Stimulated activated CD4-positive, alpha-beta T cell treated with anti-CD3 and anti-CD28 coated beads, Interleukin-2, amount 100 ng/mL, for 48 hours (primary cell): ENCODE measurements around the gene FLYWCH2.
A peak's percentile ranks its signal among the peaks of the same experiment; 100 is the strongest.

Experiments used
- DNase-seq, 2 donors: peaks; one replicate each; pipeline ENCODE4 v3.0.0-alpha.2; 2020

The FLYWCH2 gene

DNA sequence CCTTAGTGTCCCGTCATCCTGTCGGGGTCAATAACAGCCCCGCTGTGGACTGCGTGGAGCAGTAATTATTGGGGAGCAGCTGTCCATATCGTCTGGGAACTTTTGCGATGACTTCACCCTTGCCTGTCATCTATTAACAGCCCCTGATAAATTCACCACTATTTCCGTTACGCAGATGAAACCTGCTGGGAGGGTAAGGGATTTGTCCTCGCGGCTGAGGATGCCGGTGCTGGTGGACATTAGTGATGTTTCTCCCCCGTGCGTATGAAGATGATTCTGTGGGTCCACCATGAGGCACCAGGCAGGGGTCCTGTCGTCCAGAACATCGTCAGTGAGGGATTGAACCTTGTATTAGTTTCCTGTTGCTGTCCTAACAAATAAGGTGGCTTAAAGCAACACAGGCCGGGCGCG lies 1.0 kb downstream of the FLYWCH2 start:
- DNase-seq = no peak

DNA sequence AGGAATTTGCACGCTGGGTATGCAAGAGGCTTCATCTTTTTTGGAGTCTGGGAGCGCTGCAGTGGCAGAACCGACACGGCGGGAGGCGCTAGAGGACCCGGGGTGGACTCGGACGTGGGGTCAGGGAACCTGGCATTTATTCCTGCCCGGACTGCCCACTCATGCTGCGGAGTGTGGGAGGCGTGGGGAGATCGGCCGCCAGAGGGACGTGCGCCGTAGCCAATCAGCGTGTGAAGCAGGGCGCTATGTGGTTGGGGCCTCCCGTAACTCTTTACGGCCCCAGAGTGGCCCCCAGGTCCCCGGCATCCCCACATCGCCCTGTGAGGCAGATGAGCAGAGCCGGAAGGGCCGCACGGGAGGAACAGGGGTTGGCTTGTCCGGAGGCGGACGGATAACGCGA lies 11.2 kb downstream of the FLYWCH2 start:
- no peak for DNase-seq

DNA sequence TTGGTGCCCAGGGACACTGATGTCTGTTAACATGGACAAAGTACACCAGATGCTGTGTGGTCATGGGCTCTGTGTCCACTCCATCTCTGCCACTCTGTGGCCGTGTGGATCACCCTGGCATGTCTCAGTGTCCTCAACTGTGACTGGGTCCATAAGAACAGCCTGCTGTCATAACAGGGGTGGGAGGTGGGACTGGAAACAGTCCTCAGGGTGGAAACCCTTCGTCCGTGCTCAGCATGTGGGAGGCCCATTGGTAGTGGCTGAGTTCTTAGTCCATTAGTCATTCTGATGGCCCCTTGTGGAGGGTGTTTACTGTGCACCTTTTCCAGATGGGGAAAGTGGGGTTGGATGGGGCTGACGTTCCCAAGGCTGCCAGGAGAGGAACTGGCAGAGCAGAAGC lies 12.8 kb downstream of the FLYWCH2 start:
- no peak for DNase-seq

DNA sequence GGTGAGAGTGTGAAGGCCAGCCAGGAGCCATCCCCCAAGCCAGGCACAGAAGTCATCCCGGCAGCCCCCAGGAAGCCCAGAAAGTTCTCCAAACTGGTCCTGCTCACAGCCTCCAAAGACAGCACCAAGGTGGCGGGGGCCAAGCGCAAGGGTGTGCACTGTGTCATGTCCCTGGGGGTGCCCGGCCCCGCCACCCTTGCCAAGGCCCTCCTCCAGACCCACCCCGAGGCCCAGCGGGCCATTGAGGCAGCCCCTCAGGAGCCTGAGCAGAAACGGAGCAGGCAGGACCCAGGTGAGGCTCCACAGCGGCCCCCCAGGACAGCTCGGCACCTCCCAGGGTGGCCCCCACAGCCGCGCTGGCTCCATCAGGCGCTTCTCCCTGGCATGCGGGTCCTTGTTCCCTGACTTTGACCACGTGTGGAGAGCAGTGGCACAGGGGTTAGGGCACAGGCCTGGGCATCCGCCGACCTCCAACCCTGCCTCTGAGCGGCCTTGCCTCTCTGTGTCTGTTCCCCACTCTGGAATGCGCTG lies 13.5 kb downstream of the FLYWCH2 start:
- DNase-seq = no peak

DNA sequence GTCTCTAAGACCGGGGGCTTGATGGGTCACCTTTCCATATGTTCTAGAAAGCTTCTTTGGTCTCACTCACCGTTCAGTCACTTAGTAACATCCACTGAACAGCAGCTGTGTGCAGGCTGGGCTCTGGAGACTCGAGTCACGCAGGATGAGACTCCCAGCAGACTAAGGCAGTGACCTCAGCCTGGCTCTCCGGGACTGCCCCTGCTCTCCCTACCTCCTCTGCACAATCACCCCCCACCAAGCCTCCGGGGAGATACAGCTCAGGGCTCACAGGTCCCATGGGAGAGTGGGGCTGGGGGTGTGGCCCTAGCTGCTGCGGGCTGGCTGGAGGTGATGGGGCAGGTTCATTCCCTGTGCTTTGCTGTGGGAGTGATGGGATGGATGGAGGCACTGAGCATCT lies 14.1 kb downstream of the FLYWCH2 start:
- no peak for DNase-seq

DNA sequence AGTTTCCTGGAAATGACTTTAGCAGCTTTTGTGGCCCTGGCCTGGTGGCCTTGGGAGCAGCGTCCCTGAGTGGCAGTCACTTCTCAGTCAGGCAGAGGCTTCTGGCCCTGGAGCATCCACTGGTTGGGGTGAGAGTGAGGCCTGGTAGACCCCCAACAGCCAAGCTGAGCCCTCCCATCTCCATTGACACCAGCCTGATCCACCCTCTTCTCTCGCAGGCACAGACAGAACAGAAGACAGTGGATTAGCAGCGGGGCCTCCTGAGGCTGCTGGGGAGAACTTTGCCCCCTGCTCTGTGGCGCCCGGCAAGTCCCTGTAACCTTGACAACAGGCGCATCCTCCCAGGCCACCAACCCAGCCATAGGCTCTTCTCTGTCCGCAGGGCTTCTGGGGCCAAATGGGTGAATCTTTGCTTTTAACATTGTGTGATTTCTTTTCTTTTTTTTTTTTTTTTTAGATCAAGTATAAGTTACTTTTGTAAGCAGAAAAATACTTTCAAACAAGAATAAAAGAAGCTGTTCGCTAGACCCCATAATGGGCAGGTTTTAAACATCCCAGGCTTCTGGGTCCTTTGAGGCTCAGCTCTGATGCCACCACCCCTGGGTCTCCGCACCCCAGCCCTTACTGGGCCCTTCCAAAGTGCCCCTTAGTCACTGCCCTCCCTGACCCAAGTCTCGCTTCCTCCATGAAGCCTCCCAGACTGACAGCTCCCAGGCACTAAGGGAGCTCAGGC lies 16.0 kb downstream of the FLYWCH2 start:
- no peak for DNase-seq

DNA sequence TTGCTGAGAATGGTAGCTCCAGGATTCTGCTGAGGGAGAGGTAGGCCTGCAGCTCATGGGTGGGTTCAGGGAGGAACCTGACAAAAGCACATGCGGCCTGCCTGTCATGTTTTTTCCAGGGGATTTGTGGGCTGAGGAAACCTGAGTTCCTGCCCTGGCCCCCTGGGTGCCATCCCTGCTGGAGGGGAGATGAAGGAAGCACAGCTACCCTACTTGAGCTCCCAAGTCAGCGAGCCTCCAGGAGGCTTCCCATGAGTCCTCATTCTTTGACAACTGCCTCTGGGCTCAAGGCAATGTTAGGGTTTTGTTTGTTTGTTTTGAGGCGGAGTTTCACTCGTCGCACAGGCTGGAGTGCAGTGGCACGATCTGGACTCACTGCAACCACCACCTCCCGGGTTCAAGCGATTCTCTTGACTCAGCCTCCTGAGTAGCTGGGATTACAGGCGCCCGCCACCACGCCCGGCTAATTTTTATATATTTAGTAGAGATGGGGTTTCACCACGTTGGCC lies 16.6 kb downstream of the FLYWCH2 start:
- no peak for DNase-seq

DNA sequence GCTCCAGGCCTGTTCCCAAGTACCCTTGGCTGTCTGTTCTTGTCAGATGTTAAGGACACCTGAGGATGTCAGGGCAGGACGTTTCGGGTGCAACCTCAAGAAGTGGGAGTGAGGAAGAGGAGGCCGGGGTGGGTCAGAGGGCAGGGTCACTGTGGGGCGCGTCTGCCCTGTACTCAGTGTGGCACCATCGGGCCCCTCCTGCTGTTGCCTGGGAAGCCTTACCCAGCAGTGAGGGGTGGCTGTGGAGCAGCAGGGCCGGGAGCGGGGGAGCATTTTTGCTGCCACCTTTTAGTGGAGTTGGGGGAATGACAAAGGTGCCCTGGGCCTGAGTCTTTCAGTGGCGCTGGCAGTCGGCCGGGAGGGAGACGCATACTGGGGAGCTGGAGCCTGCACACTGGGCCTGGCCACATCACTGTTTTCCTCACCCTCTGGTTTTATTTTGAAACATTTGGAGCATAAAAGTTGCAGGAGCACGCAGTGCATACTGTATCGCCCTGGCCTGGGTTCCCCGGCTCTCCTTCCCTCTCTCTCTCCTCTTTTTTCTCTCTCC lies 17.6 kb downstream of the FLYWCH2 start:
- DNase-seq = no peak

DNA sequence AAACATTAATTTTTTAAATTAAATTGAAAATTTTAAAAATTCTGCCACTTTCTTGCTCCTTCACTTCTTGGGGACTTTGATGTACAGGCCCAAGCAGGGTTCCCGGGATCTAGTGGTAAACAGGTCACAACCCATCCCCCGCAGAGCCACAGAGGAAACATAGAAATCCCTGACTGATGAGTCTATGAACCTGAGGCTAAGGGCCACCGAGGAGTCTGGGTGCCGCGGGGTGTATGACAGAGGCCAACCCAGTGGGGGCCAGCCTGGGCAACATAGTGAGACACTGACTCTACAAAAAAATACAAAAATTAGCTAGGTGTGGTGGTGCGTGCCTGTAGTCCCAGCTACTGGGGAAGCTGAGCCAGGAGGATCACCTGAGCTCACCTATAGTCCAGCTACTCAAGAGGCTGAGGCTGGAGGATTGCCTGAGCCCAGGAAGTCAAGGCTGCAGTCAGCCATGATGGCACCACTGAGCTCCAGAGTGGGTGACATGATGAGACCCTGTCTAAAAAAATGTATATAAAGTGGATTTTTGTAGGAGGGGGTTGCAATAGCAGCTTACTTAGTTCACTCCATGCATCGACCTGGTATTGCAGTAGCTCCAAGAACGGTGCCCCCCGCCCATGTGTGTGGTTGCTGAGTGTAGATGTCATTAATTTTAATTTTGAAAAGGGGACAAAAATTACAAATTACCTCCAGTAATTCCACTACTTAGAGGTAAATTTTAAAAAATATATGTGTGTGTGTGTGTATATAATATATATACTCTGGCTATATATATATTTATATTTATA lies 19.5 kb downstream of the FLYWCH2 start:
- DNase-seq = no peak

DNA sequence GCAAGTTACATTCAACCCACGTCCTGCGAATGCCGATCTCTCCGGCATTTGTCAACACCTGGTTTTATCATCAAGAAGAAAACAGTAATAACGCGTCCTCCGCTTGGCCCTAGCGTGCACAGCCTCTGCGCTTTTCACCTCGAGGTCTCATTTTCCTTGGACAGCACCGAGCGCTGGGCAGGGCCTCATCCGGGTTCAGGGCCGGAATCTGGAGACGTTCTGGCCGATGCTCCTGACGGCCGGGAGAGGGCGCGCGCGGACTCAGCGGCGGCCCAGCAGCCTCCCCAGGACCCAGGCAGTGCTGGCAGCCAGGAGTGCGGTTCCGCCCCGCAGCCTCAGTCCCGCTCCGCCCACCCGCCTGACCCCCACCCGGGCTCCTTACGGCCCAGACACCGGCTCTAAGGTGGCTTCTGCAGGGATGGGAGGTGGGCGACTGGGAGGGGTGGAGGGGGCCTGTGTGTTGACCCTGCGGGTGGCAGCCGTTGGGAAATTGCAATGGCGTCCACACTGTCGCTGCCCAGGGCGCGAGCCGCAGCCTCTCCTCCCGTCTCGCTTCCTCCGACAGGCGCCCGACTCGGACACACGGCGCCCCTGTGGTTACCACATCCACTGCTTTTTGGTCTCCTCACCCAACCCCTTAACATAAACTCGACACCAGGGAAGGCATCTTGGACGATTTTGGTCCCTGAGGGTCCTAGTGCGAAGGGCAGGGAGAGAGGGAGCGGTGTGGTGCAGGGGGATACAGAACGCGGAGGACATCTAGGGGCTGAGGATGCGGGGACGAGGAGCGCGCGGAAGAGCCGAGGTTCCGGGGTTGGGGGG lies 21.3 kb downstream of the FLYWCH2 start:
- DNase-seq = peak; percentile 73 to 80

DNA sequence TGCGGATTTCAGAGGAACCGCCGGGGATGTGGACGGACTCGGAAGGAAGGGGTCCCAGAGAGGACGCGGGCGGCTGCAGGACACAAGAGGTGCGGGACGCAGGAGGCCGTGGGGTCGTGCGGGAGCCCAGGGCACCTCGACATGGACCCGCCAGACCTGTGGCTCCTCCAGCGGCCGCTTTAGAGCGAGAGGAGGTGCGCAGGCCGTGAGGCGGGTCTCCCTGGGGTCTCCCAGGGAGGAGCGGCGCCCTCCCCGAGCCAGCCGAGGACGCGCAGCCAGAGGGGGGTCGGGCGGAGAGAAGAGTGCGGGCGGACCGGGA lies 21.9 kb downstream of the FLYWCH2 start:
- DNase-seq = no peak

DNA sequence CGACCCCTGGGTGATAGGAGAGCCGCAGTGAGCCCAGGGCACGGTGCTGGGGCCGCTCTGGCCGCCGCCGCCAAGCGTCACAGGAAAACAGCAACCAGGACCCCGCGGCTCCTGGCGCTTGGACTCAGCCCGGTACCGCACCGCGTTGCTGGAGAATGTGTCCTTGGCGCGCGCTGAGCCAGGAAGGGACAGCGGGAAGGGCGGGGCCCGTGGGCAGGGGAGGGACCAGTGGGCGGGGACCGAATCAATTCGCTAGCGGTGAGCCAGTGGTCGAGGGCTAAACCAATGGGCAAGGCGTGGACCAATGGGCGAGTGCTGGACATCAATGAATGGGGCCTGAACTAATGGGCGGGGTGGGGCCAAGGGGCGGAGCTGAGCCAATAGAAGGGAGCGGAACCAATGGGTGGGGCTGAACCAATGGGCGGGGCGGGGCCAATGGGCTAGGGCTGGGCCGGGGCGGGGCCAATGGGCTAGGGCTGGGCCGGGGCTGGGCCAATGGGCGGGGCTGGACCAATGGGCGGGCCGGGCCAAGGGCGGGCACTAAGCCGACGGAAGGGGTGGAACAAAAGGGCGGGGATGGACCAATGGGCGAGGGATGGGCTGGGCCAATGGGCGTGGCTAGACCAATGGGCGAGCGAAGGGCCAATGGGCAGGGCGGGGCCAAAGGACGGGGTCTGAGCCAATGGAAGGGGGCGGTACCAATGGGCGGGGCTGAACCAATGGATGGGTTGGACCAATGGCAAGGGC lies 22.4 kb downstream of the FLYWCH2 start:
- DNase-seq = peak; percentile 97 to 99

DNA sequence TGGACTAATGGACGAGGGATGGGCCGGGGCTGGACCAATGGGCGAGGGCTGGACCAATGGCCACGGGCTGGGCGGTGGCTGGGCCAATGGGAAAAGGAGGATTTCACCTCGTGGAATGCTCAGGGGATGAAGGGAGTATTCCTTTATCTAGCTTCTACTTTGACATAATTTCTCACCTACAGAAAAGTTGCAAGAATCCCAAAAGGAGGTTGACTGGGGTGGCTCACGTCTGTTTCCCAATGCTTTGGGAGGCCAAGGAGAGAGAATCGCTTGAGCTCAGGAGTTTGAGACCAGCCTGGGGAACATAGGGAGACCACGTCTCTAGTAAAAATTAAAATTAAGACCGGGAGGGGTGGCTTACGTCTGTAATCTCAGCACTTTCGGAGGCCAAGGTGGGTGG lies 23.0 kb downstream of the FLYWCH2 start:
- no peak for DNase-seq

DNA sequence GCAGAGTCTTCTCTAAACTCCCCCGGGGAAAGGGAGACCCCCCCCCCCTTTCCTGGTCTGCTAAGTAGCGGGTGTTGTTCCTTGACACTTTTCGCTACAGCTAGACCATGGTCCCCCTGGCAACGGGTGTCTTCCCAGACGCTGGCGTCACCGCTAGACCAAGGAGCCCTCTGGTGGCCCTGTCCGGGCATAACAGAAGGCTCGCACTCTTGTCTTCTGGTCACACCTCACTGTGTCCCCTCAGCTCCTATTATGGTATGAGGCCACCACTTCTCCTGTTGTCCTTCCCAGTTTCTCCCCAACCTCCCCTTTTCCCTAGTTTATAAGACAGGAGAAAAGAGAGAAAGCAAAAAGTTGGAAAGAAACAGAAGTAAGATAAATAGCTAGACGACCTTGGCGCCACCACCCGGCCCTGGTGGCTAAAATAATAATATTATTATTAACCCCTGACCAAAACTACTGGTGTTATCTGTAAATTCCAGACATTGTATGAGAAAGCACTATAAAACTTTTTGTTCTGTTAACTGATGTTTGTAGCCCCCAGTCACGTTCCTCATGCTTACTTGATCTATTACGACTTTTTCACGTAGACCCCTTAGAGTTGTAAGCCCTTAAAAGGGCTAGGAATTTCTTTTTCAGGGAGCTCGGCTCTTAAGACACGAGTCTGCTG lies 24.2 kb downstream of the FLYWCH2 start:
- DNase-seq = peak in 1 of 2 donors; percentile 36

DNA sequence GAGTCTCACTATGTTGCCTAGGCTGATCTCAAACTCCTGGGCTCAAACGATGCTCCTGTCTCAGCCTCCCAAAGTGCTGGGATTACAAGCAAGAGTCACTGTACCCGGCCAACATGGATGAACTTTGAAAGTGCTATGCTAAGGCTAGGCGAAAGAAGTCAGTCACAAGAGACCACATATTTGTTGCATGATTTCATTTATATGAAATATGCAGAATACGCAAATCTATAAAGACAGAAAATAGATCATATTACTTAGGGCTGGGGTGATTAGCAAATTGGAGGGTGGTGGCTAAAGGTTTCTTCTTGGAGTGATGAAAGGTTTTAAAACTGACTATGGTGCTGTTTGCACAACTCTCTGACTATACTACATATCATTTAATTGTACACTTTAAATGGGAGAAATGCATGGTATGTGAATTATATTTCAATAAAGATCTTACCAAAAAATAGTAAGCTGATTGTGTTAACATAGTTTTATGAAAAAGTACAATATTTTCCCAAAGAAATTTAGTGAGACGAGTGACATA lies 27.5 kb downstream of the FLYWCH2 start:
- no peak for DNase-seq

DNA sequence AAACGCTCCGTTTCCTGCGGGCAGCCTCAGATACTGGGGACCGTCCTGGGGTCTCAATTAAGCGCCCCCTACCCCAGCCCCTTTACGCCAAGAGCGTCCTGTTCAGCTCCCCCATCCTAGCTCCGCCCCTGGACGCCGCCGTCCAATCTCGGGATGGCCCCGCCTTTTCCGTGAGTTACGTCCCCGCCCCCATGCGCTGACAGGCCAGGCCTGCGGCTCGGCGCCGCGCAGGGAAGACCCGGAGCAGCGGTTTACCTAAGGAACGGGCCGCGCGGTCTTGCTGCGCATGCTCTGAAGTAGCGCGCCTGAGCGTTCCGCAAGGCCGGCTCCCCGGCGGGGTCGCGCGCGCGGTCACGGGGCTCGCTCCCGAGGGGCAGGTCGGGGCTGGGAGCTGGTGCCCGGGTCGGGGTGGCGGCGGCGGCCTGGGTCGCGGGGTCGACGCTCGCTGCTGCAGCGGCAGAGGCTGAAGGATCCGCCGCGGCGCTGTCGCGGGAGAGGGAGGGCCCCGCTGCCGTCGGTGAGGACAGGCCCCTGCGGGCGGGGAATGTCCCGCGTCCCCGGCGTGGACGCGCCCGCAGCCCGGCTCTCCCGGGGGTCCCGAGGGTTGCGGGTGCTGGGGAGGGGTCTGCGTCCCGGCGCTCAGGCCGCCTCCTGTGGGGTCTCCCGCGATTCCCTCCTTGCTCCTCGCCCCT lies 28.8 kb downstream of the FLYWCH2 start, which contains the start of gene FLYWCH1:
TSS of gene FLYWCH1 (plus strand) at position 294 of the 692 bp plus-strand sequence. CDS start 17,755 bp downstream, outside the sequence.
- peak; percentile 99 for DNase-seq

DNA sequence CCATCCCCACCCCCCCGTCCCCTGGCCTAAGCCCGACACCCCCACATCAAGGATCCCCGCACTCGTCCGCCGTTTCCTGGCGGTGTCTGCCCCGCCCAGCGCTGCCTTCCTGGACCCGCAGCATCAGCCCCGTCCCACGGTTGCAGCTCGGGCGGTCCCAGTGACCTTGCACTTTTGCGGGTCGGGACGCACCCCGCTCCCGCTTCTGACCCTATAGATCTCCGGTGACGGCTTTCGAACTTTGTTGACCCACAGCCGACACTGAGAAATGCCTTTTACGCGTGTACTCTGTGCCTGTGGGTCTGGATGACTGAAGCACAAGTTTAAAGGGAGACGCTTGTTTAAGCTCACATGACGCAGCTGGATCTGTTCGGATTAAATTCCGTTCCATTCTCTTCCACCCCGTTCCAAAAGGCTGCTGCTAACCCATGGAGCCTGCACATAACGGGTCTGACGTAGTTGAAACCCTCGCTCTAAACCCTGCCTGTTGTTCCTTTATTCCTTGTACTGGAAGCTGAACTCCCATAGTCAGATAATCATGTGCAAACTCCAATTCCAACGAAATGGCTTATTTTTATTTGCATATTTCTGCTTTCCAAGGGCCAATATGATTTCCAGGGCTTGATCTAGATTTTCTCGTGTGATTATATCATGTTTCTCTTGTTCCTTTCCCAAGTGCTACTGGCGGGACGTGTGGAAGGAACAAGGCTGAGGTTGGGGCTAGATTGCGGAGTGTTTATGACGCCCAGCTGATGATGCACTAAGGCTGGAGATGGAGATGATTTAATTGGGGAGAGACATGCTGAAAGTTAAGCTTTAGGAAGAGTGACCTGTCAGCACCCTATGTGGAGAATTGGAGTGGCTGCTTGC lies 29.6 kb downstream of the FLYWCH2 start:
- DNase-seq = peak in 1 of 2 donors; percentile 15

DNA sequence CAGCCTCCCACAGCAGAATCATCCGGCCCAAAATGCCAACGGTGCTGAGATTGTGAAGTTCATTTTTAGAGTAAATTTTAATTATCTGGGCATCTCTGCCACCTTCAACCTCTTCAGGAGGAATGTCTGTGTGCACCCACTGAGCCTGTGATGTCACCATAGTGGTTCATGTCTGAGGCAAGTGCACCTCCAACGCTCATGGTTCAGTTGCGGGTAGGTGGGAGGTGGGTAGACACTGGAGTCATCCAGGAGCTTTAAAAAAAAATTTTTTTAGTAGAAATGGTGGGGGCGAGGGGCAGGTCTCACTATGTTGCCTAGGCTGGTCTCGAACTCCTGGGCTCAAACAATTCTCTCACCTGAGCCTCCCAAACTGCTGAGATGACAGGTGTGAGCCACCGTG lies 30.6 kb downstream of the FLYWCH2 start:
- DNase-seq = no peak

DNA sequence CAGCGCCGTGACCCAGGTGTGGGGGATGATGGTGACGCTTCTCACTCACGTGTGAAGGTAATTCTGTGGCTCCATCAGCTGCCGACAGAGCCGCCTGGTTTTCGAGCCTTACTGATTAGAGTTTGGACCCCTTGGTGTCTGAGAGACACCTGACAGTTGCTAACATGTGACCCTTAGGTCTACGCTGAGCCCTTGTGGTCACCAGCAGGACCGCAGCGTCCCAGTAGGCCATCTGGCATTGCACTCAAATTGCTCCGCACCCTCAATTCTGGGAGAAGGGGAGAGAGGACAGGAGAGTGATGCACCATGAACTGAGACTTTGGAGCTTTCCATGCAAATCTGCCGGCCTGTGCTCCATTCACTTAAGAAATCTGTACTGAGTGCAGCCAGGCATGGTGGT lies 31.2 kb downstream of the FLYWCH2 start:
- no peak for DNase-seq
